HepG2 (cell line): ENCODE data around the gene TMEM14B. TPM values are rescaled to one million over a fixed set of nuclear protein-coding genes. Genes with fewer than 3 reads are reported as not detected.

Source experiments
- BRF2 ChIP-seq: sonication (generic); formaldehyde crosslinking; IDR thresholded peaks from 2 replicates; pipeline ENCODE4 v1.8.1; 2022; ENCODE audit warnings: mild to moderate bottlenecking, missing genetic modification reagents
- CC2D1A ChIP-seq: sonication (generic); formaldehyde crosslinking; IDR thresholded peaks from 2 replicates; pipeline ENCODE4 v1.8.1; 2023; ENCODE audit warnings: mild to moderate bottlenecking, missing genetic modification reagents
- CCAR2 ChIP-seq: fragments of 200-400 bp; formaldehyde crosslinking; optimal IDR thresholded peaks from 2 replicates; pipeline ENCODE3; 2018; ENCODE audit warnings: low read depth, mild to moderate bottlenecking, low read length, moderate library complexity
- ESRRA ChIP-seq: sonication (generic); formaldehyde crosslinking; IDR thresholded peaks from 2 replicates; pipeline ENCODE4 v1.5.1; 2020; ENCODE audit warnings: mild to moderate bottlenecking, low read depth, missing genetic modification reagents
- FOXK1 ChIP-seq: sonication (generic); formaldehyde crosslinking; IDR thresholded peaks from 2 replicates; pipeline ENCODE4 v1.4.0; 2020; ENCODE audit warnings: low read depth, missing genetic modification reagents, borderline replicate concordance
- HOXA7 ChIP-seq: sonication (generic); formaldehyde crosslinking; IDR thresholded peaks from 2 replicates; pipeline ENCODE4 v1.8.1; 2022; ENCODE audit warnings: mild to moderate bottlenecking, missing genetic modification reagents, moderate library complexity
- ISX ChIP-seq: sonication (generic); formaldehyde crosslinking; conservative IDR thresholded peaks from 2 replicates; pipeline ENCODE4 v1.5.0; 2020; ENCODE audit warnings: missing genetic modification reagents
- NR2F1 ChIP-seq, 2 experiments: fragments of 450-650 bp in 1 of 2; formaldehyde crosslinking in 1 of 2; IDR thresholded peaks; 2 replicates each; pipeline versions ENCODE4 v1.5.0 to v1.6.1; 2016 to 2020; ENCODE audit warnings: mild to moderate bottlenecking in 1 of 2, missing compliant biosample characterization in 1 of 2, missing genetic modification reagents in 1 of 2, moderate library complexity in 1 of 2
- ONECUT2 ChIP-seq: sonication (generic); formaldehyde crosslinking; IDR thresholded peaks from 2 replicates; pipeline ENCODE4 v1.4.0; 2020; ENCODE audit warnings: missing genetic modification reagents
- SMAD3 ChIP-seq: sonication (generic); formaldehyde crosslinking; IDR thresholded peaks from 2 replicates; pipeline ENCODE4 v1.4.0; 2020; ENCODE audit warnings: missing genetic modification reagents
- TP53 ChIP-seq: sonication (generic); formaldehyde crosslinking; conservative IDR thresholded peaks from 2 replicates; pipeline ENCODE4 v1.4.0; 2020; ENCODE audit warnings: missing genetic modification reagents
- ZNF329 ChIP-seq: sonication (generic); formaldehyde crosslinking; IDR thresholded peaks from 2 replicates; pipeline ENCODE4 v1.9.0; 2021; ENCODE audit warnings: low read depth, mild to moderate bottlenecking, missing genetic modification reagents
- ZNF34 ChIP-seq: sonication (generic); formaldehyde crosslinking; IDR thresholded peaks from 2 replicates; pipeline ENCODE4 v1.4.0; 2020; ENCODE audit warnings: mild to moderate bottlenecking, missing genetic modification reagents, borderline replicate concordance
- ZNF737 ChIP-seq: sonication (generic); formaldehyde crosslinking; IDR thresholded peaks from 2 replicates; pipeline ENCODE4 v1.5.0; 2020; ENCODE audit warnings: missing genetic modification reagents, mild to moderate bottlenecking, borderline replicate concordance
- ZNF782 ChIP-seq: sonication (generic); formaldehyde crosslinking; IDR thresholded peaks from 2 replicates; pipeline ENCODE4 v1.4.0; 2020; ENCODE audit warnings: missing genetic modification reagents, mild to moderate bottlenecking, borderline replicate concordance
- polyA plus RNA-seq, 8 experiments: library from polyadenylated mRNA; depleted of rRNA in 3 of 8; stranded (reverse) in 7 of 8; unstranded in 1 of 8; fragments of >200 nt; fragmentation: Illumina TruSeq in 4 of 8; extraction: Trizol in 4 of 8; gene quantifications; 2 replicates each; pipeline versions ENCODE4 v1.2.1 to v1.2.3, GENCODE V29; 2011 to 2016; ENCODE audit warnings: low read depth in 4 of 8, missing spikeins in 1 of 8, mixed read lengths in 1 of 8; ENCODE audit not compliant: insufficient read depth in 1 of 8
- total RNA-seq, 5 experiments: library from RNA; depleted of rRNA; stranded (reverse); fragments of >200 nt; fragmentation: Illumina TruSeq; extraction: Trizol; gene quantifications; 2 replicates each; pipeline ENCODE4 v1.2.3, GENCODE V29; 2016; ENCODE audit warnings: low read depth in 1 of 5
- TF ChIP-seq, protein P1 (sequence below): fragments of 450-650 bp; IDR thresholded peaks from 2 replicates; pipeline ENCODE4 v1.6.1; 2017; ENCODE audit warnings: mild to moderate bottlenecking
- TF ChIP-seq, protein P2 (sequence below): sonication (generic); formaldehyde crosslinking; IDR thresholded peaks from 2 replicates; pipeline ENCODE4 v1.4.0; 2020; ENCODE audit warnings: missing genetic modification reagents, borderline replicate concordance
- TF ChIP-seq, protein P3 (sequence below): sonication (generic); formaldehyde crosslinking; IDR thresholded peaks from 2 replicates; pipeline ENCODE4 v1.5.0; 2020; ENCODE audit warnings: mild to moderate bottlenecking, missing genetic modification reagents, borderline replicate concordance

Gene TMEM14B
- total and polyA plus RNA-seq, 2 of the 13 experiments (the other 11 are each of a cell fraction or from before 2014, with no cell fraction given), result 133 to 200 TPM

DNA sequence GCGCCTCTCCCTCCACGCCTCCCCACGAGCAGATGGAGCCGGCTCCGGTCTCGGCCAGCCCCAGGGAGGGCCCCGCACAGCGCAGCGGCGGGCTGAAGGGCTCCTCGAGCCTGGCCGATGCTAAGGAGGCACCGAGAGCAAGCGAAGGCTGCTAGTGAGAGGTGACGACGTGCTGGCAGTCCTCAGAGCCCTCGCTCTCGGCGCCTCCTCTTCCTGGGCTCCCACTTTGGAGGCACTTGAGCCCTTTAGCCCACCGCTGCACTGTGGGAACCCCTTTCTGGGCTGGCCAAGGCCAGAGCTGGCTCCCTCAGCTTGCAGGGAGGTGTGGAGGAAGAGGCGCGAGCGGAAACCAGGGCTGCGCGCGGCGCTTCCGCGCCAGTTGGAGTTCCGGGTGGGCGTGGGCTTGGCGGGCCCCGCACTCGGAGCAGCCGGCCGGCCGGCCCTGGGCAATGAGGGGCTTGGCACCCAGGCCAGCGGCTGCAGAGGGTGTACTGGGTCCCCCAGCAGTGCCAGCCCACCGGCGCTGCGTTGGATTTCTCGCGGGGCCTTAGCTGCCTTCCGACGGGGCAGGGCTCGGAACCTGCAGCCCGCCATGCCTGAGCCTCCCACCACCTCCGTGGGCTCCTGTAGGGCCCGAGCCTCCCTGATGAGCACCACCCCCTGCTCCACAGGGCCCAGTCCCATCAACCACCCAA, 27.2 kb upstream of the TMEM14B start (continued):
- TF ChIP-seq HOXA7 (CRISPR knock-in tag) (no peak), ZNF34 (no peak), ESRRA (no peak), CCAR2 (no peak), FOXK1 (CRISPR knock-in tag) (no peak), TP53 (no peak), ZNF737 (CRISPR knock-in tag) (0 out of 2 replicates have a peak, but pooled peaks have one; percentile 49), ISX (CRISPR knock-in tag) (no peak), NR2F1 (CRISPR knock-in tag; IDR thresholded peaks at IDR 0.05) (no peak), ZNF782 (CRISPR knock-in tag) (no peak), BRF2 (CRISPR knock-in tag) (0 out of 2 replicates have a peak, but pooled peaks have one; percentile 23), ZNF329 (CRISPR knock-in tag) (peak; percentile 48; the same call in 1 of the 2 replicates), ONECUT2 (CRISPR knock-in tag) (no peak), SMAD3 (CRISPR knock-in tag) (no peak), CC2D1A (CRISPR knock-in tag) (0 out of 2 replicates have a peak, but pooled peaks have one; percentile 75)
- TF ChIP-seq, protein P1, sequence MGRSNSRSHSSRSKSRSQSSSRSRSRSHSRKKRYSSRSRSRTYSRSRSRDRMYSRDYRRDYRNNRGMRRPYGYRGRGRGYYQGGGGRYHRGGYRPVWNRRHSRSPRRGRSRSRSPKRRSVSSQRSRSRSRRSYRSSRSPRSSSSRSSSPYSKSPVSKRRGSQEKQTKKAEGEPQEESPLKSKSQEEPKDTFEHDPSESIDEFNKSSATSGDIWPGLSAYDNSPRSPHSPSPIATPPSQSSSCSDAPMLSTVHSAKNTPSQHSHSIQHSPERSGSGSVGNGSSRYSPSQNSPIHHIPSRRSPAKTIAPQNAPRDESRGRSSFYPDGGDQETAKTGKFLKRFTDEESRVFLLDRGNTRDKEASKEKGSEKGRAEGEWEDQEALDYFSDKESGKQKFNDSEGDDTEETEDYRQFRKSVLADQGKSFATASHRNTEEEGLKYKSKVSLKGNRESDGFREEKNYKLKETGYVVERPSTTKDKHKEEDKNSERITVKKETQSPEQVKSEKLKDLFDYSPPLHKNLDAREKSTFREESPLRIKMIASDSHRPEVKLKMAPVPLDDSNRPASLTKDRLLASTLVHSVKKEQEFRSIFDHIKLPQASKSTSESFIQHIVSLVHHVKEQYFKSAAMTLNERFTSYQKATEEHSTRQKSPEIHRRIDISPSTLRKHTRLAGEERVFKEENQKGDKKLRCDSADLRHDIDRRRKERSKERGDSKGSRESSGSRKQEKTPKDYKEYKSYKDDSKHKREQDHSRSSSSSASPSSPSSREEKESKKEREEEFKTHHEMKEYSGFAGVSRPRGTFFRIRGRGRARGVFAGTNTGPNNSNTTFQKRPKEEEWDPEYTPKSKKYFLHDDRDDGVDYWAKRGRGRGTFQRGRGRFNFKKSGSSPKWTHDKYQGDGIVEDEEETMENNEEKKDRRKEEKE, result no peak
- TF ChIP-seq, protein P2, sequence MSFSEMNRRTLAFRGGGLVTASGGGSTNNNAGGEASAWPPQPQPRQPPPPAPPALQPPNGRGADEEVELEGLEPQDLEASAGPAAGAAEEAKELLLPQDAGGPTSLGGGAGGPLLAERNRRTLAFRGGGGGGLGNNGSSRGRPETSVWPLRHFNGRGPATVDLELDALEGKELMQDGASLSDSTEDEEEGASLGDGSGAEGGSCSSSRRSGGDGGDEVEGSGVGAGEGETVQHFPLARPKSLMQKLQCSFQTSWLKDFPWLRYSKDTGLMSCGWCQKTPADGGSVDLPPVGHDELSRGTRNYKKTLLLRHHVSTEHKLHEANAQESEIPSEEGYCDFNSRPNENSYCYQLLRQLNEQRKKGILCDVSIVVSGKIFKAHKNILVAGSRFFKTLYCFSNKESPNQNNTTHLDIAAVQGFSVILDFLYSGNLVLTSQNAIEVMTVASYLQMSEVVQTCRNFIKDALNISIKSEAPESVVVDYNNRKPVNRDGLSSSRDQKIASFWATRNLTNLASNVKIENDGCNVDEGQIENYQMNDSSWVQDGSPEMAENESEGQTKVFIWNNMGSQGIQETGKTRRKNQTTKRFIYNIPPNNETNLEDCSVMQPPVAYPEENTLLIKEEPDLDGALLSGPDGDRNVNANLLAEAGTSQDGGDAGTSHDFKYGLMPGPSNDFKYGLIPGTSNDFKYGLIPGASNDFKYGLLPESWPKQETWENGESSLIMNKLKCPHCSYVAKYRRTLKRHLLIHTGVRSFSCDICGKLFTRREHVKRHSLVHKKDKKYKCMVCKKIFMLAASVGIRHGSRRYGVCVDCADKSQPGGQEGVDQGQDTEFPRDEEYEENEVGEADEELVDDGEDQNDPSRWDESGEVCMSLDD (CRISPR knock-in tag), result no peak; the same call in 1 of the 2 replicates
- TF ChIP-seq, protein P3, sequence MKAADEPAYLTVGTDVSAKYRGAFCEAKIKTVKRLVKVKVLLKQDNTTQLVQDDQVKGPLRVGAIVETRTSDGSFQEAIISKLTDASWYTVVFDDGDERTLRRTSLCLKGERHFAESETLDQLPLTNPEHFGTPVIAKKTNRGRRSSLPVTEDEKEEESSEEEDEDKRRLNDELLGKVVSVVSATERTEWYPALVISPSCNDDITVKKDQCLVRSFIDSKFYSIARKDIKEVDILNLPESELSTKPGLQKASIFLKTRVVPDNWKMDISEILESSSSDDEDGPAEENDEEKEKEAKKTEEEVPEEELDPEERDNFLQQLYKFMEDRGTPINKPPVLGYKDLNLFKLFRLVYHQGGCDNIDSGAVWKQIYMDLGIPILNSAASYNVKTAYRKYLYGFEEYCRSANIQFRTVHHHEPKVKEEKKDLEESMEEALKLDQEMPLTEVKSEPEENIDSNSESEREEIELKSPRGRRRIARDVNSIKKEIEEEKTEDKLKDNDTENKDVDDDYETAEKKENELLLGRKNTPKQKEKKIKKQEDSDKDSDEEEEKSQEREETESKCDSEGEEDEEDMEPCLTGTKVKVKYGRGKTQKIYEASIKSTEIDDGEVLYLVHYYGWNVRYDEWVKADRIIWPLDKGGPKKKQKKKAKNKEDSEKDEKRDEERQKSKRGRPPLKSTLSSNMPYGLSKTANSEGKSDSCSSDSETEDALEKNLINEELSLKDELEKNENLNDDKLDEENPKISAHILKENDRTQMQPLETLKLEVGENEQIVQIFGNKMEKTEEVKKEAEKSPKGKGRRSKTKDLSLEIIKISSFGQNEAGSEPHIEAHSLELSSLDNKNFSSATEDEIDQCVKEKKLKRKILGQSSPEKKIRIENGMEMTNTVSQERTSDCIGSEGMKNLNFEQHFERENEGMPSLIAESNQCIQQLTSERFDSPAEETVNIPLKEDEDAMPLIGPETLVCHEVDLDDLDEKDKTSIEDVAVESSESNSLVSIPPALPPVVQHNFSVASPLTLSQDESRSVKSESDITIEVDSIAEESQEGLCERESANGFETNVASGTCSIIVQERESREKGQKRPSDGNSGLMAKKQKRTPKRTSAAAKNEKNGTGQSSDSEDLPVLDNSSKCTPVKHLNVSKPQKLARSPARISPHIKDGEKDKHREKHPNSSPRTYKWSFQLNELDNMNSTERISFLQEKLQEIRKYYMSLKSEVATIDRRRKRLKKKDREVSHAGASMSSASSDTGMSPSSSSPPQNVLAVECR (CRISPR knock-in tag), result 0 out of 2 replicates have a peak, but pooled peaks have one; percentile 27
